ENCODE data around the gene PAK5. TPM values are rescaled to one million over a fixed set of nuclear protein-coding genes. Genes with fewer than 3 reads are reported as not detected.

Gene PAK5
- polyA plus RNA-seq, 2 of the 4 experiments (the other 2 are of a cell fraction): 0.01 TPM; not detected in 1

DNA sequence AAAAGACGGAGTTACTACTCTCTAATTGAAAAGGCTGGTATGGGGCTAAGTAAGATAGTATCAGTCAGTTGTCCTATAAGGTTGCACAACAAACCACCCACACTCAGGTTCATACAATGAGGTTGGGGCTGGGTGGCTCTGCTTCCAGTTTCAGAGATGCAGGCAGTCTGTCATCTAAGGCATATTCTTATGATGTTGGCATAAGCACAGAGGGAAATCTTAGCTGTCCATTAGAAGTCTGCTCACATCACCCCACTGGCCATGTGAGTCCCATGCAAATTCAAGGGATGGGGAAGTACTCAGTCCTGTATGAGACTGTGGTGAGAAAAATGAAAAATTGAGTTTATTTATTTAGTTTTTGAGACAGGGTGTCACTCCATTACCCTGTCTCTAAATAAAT lies 205.9 kb downstream of the PAK5 start:
- H3K4me1 ChIP-seq: no peaks in the 10 kb centered on the region
- no peak overlapping the region for H3K4me2 ChIP-seq
- H3K27ac ChIP-seq: no peak overlapping the region
- H3K9me3 ChIP-seq: 0 out of 3 replicates have a peak, but pooled peaks cover 4% of the 10 kb centered on the region
- ChIA-PET POLR2A (no interaction called here), CTCF (interaction anchor here (2.8 kb wide), 1 partner anchor 15 kb away, joined by 22 read pairs; no protein-coding TSS in a partner anchor)
- TF ChIP-seq EHF (CRISPR knock-in tag; IDR thresholded peaks at IDR 0.05): no peak
- TF ChIP-seq RARB (CRISPR knock-in tag; IDR thresholded peaks at IDR 0.05): no peak
- TF ChIP-seq KDM1A (IDR thresholded peaks at IDR 0.05; ENCODE audit: low read depth): no peak
- no peak for TF ChIP-seq CHD2 (IDR thresholded peaks at IDR 0.05; ENCODE audit: low read length, partially characterized antibody)
- TF ChIP-seq CTCF (IDR thresholded peaks at IDR 0.05): no peak
- TF ChIP-seq MYC (IDR thresholded peaks at IDR 0.05; ENCODE audit: borderline replicate concordance, low read length): no peak
- TF ChIP-seq SREBF2 (IDR thresholded peaks at IDR 0.05): no peak
- no peak for TF ChIP-seq ZSCAN20 (CRISPR knock-in tag; IDR thresholded peaks at IDR 0.05)
- TF ChIP-seq PHF8 (IDR thresholded peaks at IDR 0.05; ENCODE audit: borderline replicate concordance, low read depth): no peak
- no peak for TF ChIP-seq EHMT2 (IDR thresholded peaks at IDR 0.05; ENCODE audit: low read depth)
- no peak for TF ChIP-seq ZC3H11A (IDR thresholded peaks at IDR 0.05)
- no peak for TF ChIP-seq TFCP2L1 (CRISPR knock-in tag; IDR thresholded peaks at IDR 0.05)
- TF ChIP-seq GATA3 (IDR thresholded peaks at IDR 0.05; ENCODE audit: borderline replicate concordance): no peak
- no peak for TF ChIP-seq NR3C1 (IDR thresholded peaks at IDR 0.05)
- no peak for TF ChIP-seq JUN (IDR thresholded peaks at IDR 0.05)
- 9% methylated on average over 1 of the region's 1 CpG for WGBS (ENCODE audit: missing lambda C conversion rate)
- no peak for DNase-seq (ENCODE audit: low read depth in 1 of 2, low spot score in 1 of 2)
- no peak overlapping the region for H3K4me3 ChIP-seq
- no peak for ATAC-seq
- FAIRE-seq: no peak

DNA sequence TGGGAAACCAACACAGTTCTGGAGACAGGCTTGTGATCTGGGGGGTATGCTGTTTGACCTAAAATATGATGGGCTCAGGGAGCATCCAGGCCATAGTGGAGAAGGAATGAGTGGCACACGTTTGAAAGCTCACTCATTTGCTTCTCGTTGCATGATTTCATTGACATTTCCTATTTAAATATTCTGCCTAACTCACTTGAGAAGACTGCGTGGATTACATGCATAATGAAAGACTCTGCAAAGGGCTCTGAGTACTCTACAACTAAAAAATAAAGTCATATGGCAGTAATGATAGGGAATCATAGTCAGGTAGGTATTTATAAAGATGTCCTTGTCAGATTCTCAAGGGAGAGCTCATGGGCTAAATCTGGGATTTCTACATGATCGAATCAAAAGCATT lies 206.6 kb downstream of the PAK5 start:
- CTCF ChIA-PET: interaction anchor here (1.2 to 2.8 kb wide), 2 partner anchors 14 to 22 kb away, joined by 6 to 22 read pairs; no protein-coding TSS in a partner anchor

GRCh38 chr20:9630554-9630953 lies 208.3 kb downstream of the PAK5 start:
- Histone ChIP-seq H3K4me3 (no peak overlapping the region), H3K4me1 (no peaks in the 10 kb centered on the region), H3K9me3 (0 out of 3 replicates have a peak, but pooled peaks cover 4% of the 10 kb centered on the region), H3K4me2 (no peak overlapping the region), H3K27ac (no peak overlapping the region)
- DNase-seq (ENCODE audit: low read depth in 1 of 2, low spot score in 1 of 2) (no peak), FAIRE-seq (no peak), ATAC-seq (no peak)
- ChIA-PET POLR2A (no interaction called here), CTCF (interaction anchor here (0.9 to 4.3 kb wide), 4 partner anchors 12 to 223 kb away, joined by 3 to 55 read pairs (median 13); no protein-coding TSS in a partner anchor)
- no peak for TF ChIP-seq JUNB (IDR thresholded peaks at IDR 0.05)
- TF ChIP-seq, protein P1, sequence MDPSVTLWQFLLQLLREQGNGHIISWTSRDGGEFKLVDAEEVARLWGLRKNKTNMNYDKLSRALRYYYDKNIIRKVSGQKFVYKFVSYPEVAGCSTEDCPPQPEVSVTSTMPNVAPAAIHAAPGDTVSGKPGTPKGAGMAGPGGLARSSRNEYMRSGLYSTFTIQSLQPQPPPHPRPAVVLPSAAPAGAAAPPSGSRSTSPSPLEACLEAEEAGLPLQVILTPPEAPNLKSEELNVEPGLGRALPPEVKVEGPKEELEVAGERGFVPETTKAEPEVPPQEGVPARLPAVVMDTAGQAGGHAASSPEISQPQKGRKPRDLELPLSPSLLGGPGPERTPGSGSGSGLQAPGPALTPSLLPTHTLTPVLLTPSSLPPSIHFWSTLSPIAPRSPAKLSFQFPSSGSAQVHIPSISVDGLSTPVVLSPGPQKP (IDR thresholded peaks at IDR 0.05; ENCODE audit: low read depth, low read length): no peak
- no peak for TF ChIP-seq EP300 (IDR thresholded peaks at IDR 0.05)
- no peak for TF ChIP-seq RCOR1 (IDR thresholded peaks at IDR 0.05; ENCODE audit: low read depth, low read length)
- no peak for TF ChIP-seq FOXS1 (CRISPR knock-in tag; IDR thresholded peaks at IDR 0.05)
- no peak for TF ChIP-seq RARB (CRISPR knock-in tag; IDR thresholded peaks at IDR 0.05)
- no peak for TF ChIP-seq REST (IDR thresholded peaks at IDR 0.05)
- TF ChIP-seq NR3C1 (IDR thresholded peaks at IDR 0.05): no peak
- TF ChIP-seq HOXA7 (CRISPR knock-in tag; IDR thresholded peaks at IDR 0.05): no peak
- WGBS (ENCODE audit: missing lambda C conversion rate): 44% methylated on average over 2 of the region's 2 CpGs

More for the DNA sequence above, 206.6 kb downstream of the PAK5 start:
- H3K9me3 ChIP-seq: 0 out of 3 replicates have a peak, but pooled peaks cover 4% of the 10 kb centered on the region
- WGBS (ENCODE audit: missing lambda C conversion rate): 7% methylated on average over 4 of the region's 4 CpGs
- POLR2A ChIA-PET: no interaction called here
- FAIRE-seq: no peak
- no peak overlapping the region for H3K4me2 ChIP-seq
- H3K4me3 ChIP-seq: no peak overlapping the region
- H3K27ac ChIP-seq: no peak overlapping the region
- DNase-seq (ENCODE audit: low read depth in 1 of 2, low spot score in 1 of 2): no peak
- no peak for ATAC-seq
- H3K4me1 ChIP-seq: no peaks in the 10 kb centered on the region
- TF ChIP-seq E2F6 (IDR thresholded peaks at IDR 0.05; ENCODE audit: borderline replicate concordance, low read depth): no peak
- TF ChIP-seq HOXB13 (CRISPR knock-in tag; IDR thresholded peaks at IDR 0.05; ENCODE audit: low read depth): no peak
- no peak for TF ChIP-seq POLR2AphosphoS2 (conservative IDR thresholded peaks at IDR 0.05; ENCODE audit: low read length)
